WTC11 (cell line): ENCODE results near the gene SRGAP2B.
"Not testable (repeated sequence)": the region's sequence is repeated elsewhere in the genome, so short reads cannot be mapped to it uniquely, and the experiment has no call there.

ENCODE experiments used
- ATF2 ChIP-seq: sonication (generic); formaldehyde crosslinking; IDR thresholded peaks from 2 replicates; pipeline ENCODE4 v1.8.1; 2022; ENCODE audit warnings: low read depth, missing genetic modification reagents, borderline replicate concordance
- ELF4 ChIP-seq: sonication (generic); formaldehyde crosslinking; IDR thresholded peaks from 2 replicates; pipeline ENCODE4 v1.8.1; 2022; ENCODE audit warnings: low read depth, mild to moderate bottlenecking, moderate library complexity, missing genetic modification reagents
- FOXJ3 ChIP-seq: sonication (generic); formaldehyde crosslinking; IDR thresholded peaks from 2 replicates; pipeline ENCODE4 v1.9.0; 2021; ENCODE audit warnings: missing genetic modification reagents, mild to moderate bottlenecking, borderline replicate concordance
- FOXK1 ChIP-seq: sonication (generic); formaldehyde crosslinking; IDR thresholded peaks from 2 replicates; pipeline ENCODE4 v1.8.0; 2022; ENCODE audit warnings: mild to moderate bottlenecking, moderate library complexity, missing genetic modification reagents
- IRF1 ChIP-seq: sonication (generic); formaldehyde crosslinking; IDR thresholded peaks from 2 replicates; pipeline ENCODE4 v1.8.0; 2023; ENCODE audit warnings: missing genetic modification reagents
- MAX ChIP-seq: sonication (generic); formaldehyde crosslinking; IDR thresholded peaks from 2 replicates; pipeline ENCODE4 v1.8.0; 2022; ENCODE audit warnings: mild to moderate bottlenecking, missing genetic modification reagents
- USF2 ChIP-seq: sonication (generic); formaldehyde crosslinking; IDR thresholded peaks from 2 replicates; pipeline ENCODE4 v1.8.1; 2023; ENCODE audit warnings: mild to moderate bottlenecking, missing genetic modification reagents, moderate library complexity
- TF ChIP-seq, protein P1 (sequence below): fragments of 200-600 bp; IDR thresholded peaks from 2 replicates; pipeline ENCODE4 v1.8.0; 2022; ENCODE audit warnings: antibody characterized with exemption
- TF ChIP-seq, protein P2 (sequence below): sonication (generic); formaldehyde crosslinking; conservative IDR thresholded peaks from 2 replicates; pipeline ENCODE4 v1.8.1; 2022; ENCODE audit warnings: mild to moderate bottlenecking, missing genetic modification reagents
- TF ChIP-seq, protein P3 (sequence below): sonication (generic); formaldehyde crosslinking; IDR thresholded peaks from 2 replicates; pipeline ENCODE4 v1.8.0; 2022; ENCODE audit warnings: mild to moderate bottlenecking, missing genetic modification reagents

DNA sequence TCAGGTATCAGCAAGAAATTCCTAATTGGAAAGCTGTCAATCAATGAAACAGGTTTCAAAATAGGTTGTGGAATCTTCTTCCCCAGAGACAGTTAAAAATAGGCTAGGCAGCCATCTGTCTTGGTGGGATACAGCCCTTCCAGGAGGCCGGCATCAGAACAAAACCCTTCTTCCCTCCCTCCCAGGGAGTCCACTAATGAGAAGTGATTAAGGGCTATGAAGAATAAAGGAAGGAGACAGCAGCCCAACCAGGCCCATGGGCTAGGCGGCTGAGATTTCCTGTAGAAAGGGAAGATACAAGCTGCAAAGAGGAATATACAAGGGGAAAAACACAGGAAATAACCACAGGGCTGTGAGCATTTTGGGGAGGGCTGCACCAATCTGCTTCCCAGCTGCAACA, 31.8 kb downstream of the SRGAP2B start:
- not testable (repeated sequence) for TF ChIP-seq FOXK1 (CRISPR knock-in tag); USF2 (CRISPR knock-in tag); IRF1; FOXJ3 (CRISPR knock-in tag); ATF2 (CRISPR knock-in tag); ELF4 (CRISPR knock-in tag); MAX (CRISPR knock-in tag)
- TF ChIP-seq, protein P1, sequence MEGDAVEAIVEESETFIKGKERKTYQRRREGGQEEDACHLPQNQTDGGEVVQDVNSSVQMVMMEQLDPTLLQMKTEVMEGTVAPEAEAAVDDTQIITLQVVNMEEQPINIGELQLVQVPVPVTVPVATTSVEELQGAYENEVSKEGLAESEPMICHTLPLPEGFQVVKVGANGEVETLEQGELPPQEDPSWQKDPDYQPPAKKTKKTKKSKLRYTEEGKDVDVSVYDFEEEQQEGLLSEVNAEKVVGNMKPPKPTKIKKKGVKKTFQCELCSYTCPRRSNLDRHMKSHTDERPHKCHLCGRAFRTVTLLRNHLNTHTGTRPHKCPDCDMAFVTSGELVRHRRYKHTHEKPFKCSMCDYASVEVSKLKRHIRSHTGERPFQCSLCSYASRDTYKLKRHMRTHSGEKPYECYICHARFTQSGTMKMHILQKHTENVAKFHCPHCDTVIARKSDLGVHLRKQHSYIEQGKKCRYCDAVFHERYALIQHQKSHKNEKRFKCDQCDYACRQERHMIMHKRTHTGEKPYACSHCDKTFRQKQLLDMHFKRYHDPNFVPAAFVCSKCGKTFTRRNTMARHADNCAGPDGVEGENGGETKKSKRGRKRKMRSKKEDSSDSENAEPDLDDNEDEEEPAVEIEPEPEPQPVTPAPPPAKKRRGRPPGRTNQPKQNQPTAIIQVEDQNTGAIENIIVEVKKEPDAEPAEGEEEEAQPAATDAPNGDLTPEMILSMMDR = not testable (repeated sequence)
- TF ChIP-seq, protein P2, sequence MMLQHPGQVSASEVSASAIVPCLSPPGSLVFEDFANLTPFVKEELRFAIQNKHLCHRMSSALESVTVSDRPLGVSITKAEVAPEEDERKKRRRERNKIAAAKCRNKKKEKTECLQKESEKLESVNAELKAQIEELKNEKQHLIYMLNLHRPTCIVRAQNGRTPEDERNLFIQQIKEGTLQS = not testable (repeated sequence)
- TF ChIP-seq, protein P3, sequence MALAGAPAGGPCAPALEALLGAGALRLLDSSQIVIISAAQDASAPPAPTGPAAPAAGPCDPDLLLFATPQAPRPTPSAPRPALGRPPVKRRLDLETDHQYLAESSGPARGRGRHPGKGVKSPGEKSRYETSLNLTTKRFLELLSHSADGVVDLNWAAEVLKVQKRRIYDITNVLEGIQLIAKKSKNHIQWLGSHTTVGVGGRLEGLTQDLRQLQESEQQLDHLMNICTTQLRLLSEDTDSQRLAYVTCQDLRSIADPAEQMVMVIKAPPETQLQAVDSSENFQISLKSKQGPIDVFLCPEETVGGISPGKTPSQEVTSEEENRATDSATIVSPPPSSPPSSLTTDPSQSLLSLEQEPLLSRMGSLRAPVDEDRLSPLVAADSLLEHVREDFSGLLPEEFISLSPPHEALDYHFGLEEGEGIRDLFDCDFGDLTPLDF (CRISPR knock-in tag) = not testable (repeated sequence)
